VCaP (cell line): ENCODE data around the gene SMARCD1.

ENCODE experiments used
- H3K27ac ChIP-seq: fragments of 450-650 bp; 2 replicates; pipeline ENCODE4 v1.5.1; 2017
- TF ChIP-seq, protein P1 (sequence below): fragments of 450-650 bp; conservative IDR thresholded peaks from 2 replicates; pipeline ENCODE4 v1.5.1; 2017; ENCODE audit warnings: mild to moderate bottlenecking, moderate library complexity

Gene SMARCD1

DNA sequence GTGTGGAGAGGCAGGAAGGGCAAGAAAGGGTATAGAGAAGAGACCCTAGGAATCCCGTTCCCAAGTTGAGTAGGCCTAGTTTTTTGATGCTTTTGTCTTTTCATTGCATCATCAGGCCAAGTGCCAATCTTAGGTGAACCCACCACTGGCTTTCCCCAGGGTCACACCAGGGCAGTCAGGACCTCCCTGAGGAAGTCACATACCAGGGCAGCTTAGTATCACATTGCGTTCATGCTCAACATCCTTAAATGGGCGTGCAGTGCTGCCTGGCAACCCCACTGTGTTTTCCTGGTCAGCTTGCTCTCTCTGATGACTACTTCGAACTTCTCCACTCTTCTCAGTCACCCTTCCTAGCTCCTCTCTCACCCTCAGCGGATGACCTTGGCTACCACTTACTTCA lies 18.7 kb upstream of the SMARCD1 start:
- no peak overlapping the region for H3K27ac ChIP-seq
- TF ChIP-seq, protein P1, sequence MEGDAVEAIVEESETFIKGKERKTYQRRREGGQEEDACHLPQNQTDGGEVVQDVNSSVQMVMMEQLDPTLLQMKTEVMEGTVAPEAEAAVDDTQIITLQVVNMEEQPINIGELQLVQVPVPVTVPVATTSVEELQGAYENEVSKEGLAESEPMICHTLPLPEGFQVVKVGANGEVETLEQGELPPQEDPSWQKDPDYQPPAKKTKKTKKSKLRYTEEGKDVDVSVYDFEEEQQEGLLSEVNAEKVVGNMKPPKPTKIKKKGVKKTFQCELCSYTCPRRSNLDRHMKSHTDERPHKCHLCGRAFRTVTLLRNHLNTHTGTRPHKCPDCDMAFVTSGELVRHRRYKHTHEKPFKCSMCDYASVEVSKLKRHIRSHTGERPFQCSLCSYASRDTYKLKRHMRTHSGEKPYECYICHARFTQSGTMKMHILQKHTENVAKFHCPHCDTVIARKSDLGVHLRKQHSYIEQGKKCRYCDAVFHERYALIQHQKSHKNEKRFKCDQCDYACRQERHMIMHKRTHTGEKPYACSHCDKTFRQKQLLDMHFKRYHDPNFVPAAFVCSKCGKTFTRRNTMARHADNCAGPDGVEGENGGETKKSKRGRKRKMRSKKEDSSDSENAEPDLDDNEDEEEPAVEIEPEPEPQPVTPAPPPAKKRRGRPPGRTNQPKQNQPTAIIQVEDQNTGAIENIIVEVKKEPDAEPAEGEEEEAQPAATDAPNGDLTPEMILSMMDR: no peak

DNA sequence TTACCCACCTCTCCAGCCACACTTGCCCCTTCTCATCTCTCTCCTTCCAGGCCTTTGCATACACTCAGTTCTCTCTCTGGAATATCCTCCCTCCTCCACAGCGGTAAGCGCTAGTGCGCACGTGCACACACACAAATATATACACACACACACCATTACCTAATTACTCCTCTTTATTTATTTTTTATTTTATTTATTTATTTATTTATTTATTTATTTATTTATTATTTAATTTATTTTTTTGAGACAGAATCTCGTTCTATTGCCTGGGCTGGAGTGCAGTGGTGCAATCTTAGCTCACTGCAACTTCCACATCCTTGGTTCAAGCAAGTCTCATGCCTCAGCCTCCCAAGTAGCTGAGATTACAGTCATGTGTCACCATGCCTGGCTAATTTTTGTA lies 16.1 kb upstream of the SMARCD1 start:
- TF ChIP-seq, protein P1: no peak
- no peak overlapping the region for H3K27ac ChIP-seq

DNA sequence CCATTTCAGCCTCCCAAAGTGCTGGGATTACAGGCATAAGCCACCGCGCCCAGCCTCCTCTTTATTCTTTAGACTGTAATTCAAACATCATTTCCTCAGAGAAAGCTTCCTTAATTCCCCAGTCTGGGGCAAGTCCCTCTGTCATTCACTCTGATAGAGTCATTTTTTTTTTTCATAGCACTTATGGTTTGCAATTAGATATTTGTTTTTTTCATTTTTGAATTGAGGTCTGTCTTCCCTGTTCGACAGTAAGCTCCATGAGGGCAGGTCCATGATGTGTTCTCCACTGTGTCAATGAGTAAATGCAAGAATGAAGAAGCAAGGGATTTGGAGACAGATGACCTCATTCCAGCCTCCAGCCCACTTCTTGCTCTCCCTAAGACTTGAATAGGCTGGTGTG lies 15.6 kb upstream of the SMARCD1 start:
- TF ChIP-seq, protein P1: no peak
- H3K27ac ChIP-seq: no peak overlapping the region

GRCh38 chr12:50070314-50071060 lies 14.7 kb upstream of the SMARCD1 start:
- TF ChIP-seq, protein P1: peak; percentile 98

DNA sequence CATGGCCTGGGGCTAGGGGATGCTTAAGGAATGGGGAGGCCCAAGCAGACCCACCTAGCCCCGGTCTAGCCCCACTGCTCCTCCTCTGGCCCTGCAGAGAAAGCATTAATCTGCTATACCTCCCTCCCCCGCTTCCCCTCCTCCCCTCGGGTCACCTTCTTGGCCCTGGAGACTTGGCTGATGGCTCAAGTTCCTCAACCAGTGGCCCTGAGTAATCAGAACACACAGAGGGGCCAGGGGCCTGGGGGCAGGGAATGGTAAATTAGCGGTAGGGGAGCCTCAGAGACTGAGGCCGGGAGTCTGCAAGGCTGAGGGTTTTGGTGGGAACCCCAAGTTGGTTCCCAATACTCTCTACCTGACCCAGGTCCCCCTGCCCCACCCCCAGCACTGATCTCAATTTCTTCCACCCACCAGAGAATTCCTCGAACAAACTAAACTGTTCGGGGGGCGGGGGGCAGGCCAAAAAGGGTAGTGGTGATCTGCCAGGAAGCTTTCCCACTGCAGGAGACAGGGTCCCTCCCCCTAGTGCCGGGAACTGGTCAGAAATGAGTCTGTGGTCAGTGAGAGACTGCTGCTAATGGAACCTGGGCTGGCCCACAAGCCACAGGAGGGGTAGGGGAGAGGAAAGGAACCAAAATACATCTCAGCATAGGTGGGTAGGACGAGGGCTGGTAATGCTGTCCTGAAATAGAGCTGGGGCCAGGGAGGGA lies 12.8 kb upstream of the SMARCD1 start:
- TF ChIP-seq, protein P1: no peak
- H3K27ac ChIP-seq: no peak overlapping the region

More at GRCh38 chr12:50070314-50071060, 14.7 kb upstream of the SMARCD1 start:
- peak overlapping the region; percentile 42; the same call in 1 of the 2 replicates for H3K27ac ChIP-seq

DNA sequence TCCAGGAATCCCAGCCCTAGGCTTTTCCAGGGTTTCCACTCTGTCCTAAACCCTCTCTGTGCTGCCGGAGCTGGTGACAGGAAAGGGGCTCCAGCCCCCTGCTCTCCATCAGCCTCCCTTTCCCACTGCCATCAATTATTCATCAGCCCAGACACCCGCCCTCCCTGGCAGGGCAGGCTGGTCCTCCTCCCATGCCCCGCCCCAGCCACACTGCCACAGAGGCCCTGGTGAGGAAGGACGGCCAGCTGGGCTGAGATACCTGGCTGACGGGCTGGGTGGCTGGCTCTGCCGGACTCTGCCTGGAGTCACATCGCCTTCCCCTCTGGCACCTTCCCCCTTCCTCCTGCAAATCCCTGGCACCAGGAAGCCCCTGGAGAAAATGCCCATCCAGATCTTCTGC lies 11.9 kb upstream of the SMARCD1 start:
- no peak overlapping the region for H3K27ac ChIP-seq
- TF ChIP-seq, protein P1: no peak

- no peak overlapping the region for H3K27ac ChIP-seq
- TF ChIP-seq, protein P1: no peak
Measured at GRCh38 chr12:50073712-50074111, 11.4 kb upstream of the SMARCD1 start.
